GM19239 (cell line): Measurements from ENCODE around the gene SOD3.

Experiments
- DNase-seq: peaks from one replicate; pipeline ENCODE4 v3.0.0; 2011; ENCODE audit warnings: low spot score; ENCODE audit not compliant: insufficient read length
- FAIRE-seq: peaks from 2 replicates; lab custom pipeline; 2011; peaks lifted over from hg19 to GRCh38; lab: Jason Lieb, UNC

Gene SOD3

DNA sequence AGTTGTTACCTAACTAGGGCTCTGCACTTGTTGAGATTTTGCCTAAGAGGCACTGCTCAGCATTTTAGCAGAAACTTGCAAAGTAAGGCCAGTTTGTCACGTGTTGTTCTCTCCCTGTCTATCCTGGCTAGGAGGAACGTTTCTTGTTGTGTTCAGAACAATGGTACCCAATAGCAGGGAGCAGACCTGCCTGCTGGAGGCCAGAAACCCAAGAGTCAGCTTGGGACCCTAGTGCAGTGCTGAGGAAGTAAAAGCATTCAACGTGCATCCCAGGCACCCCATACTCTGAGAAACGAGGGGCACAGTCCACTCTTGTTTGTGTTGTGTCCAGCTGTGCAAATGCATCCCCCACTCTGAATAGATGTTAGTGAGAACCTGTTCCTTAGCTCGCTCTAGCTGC is 42.4 kb downstream of the SOD3 start:
- DNase-seq (no peak), FAIRE-seq (no peak)

DNA sequence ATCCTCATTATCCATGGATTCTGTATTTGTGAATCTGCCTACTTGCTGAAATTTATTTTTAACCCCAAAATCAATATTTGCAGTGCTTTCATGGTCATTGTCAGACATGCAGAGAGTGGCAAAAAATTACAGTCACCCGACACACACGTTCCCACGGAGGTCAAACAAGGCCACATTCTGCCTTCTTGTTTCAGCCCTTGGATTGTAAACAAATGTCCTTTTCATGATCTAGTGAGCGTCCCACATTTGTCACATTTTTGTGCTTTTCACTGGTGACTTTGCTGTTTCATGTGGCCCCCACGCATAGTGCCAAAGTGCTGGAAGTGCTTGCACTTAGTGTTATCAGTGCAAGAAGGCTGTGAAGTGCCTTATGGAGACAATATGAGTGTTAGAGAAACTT is 45.0 kb downstream of the SOD3 start:
- DNase-seq: no peak
- no peak for FAIRE-seq

DNA sequence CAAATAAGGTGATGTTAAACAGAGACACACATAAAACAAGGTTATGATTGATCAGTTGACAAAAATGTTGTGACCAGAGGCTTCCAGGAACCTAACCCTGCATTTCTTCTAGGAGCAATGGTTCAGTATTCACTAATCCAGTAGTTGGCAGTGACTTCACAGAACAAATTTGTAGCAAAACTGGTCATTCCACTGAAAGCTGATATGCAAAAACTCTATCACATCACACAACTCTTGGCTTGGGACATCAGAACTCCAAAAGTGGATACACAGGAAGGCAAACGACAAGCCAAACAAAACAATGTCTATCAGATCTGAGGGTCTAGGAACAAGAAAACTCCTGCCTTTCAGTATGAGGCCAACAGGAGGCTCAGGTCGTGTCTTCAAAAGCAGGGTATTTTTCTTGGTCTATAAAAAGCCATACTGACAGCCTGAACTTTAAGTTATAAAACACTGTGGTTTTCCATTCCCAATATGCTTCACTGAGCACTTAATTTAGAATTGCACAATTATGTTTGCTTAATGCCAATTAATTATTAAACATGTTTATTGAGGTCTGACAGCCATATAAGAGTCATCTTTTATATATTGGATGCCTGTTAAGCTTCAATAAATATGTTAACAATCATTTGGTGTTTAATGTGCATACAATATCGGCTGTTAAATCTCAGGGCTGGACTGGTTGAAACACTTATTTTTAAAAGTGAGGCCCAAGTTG is 45.6 kb downstream of the SOD3 start:
- no peak for FAIRE-seq
- no peak for DNase-seq

DNA sequence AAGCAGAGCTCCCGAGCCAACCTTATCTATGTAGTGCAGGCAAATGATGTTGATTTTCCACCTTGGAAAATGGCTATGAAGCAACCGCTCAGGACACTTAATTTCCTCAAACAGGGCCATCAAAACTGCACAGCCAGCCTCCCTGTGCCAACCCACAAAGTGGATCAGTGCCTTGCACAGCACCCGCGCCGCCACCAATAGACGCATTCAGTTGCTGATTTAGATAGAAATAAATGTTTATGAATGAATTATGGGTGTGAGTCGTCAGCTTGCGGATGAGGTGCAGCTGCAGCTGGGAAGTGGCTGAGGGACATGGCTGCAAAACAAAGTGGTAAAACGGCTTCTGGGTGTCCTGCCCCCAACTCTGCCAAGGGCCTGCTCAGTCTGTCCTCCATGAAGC is 47.0 kb downstream of the SOD3 start:
- DNase-seq (no peak), FAIRE-seq (no peak)

DNA sequence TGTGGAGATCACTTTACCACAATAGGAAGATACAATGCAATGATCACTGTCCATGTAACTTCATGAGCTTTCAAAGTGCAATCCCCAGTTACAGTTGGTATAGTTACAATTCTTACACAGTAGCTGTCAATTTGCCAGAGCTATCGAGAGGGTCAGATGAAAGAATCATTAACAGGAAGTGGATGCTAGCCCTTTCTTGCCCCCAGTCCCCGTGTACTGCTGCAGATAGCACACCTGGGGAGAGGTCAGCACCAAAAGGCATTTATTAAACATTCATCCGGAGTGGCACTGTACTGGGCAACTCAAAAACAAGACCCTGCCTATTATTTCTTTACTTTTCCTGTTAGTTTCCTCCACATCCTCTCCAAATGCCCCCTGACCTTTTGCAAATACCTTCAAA is 47.7 kb downstream of the SOD3 start:
- FAIRE-seq: no peak

DNA sequence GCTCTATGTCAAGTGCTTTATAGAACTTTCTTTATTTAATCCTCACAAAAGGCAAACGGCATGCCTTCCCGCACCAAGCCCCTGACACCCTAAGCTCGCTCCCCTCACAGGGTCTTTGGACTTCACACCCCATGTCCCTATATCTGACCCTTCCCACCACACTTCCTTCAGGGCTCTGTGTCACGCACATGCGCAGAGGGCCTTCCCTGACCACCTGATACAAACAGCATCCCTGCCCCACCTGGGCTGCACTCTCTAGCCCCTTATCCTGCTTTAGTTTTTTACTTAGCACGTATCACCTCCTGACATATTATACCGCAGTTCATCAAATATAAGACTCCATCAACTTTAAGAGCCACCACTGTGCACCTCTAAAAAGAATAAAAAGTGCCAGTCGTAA is 49.8 kb downstream of the SOD3 start:
- DNase-seq (no peak), FAIRE-seq (no peak)

More for the DNA sequence above, 47.7 kb downstream of the SOD3 start:
- DNase-seq: no peak

DNA sequence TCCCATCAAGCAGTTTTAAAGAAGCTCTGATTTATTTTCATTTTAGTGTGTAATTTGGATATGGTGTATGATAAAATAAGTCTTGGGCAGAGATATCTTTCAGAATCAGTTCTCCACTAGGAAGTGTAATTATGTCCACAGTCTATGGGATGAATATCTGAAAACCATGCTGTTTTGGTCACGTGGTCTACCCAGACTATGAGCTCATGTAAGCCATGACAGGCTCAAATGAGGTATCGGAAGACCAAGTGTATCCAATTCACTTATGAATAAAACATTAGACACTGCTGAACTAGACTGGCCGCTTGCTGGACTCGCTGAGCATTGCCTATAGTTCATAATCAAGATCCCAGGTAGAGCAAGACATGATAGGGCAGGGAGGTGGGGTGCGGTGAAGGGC is 50.5 kb downstream of the SOD3 start:
- FAIRE-seq (no peak), DNase-seq (no peak)

DNA sequence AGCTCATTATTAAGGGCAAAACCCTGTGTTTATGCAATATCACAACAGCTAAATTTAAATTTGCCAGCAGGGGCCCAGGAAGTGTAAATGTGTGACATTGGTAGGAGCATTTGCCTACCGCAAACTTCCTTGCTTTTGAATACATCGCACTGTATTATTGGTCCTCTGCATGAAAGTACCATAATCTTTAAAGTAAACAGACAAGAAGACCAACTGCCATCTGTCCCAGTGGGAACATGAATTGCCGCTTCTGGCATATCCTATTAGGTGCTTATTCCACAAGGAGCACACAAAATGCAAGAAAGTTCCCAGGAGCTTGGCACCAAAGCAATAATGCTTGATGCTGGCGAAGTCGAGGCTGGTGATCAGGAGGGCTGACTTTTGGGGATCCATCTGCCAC is 51.3 kb downstream of the SOD3 start:
- DNase-seq (no peak), FAIRE-seq (no peak)

DNA sequence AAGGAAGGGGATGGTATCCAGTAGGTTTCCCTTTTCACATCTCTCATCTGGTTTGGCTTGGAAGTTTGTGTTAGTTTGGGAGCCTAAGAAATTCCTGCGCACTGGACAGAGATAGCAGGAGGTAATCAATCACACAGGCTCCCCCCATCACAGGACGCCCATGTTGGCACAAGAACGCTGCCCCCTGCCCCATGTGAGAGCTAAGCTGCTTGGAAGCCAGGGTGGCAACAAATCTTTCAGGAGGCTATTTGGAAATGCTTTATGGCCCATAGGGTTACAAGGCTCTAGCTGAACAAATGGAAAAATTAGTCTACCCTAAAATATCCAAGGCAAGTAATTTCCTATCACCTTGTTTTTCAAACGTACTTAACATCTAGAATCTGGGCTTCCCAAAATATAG is 54.0 kb downstream of the SOD3 start:
- DNase-seq (no peak), FAIRE-seq (no peak)

DNA sequence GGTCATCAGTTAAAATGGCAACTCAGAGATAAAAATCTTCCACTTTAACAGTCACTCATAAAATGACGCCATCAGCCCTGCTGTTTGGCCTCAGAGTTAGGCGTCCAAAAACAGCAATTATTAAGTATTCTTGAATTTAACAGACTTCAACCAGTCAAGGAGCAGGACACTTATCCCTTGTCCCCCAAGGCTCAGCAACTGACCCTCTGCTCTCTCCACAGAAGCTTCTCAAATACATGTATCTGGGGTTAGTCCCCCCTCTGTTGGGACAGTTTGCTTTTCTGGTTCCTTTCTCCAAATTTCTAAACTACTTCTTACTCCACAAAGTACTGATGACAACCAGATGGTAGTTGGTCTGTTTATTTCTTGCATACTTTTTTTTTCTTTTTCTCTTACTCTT is 54.4 kb downstream of the SOD3 start:
- no peak for DNase-seq
- no peak for FAIRE-seq
